Measurements from ENCODE around the gene TMEM203.

Gene TMEM203

GRCh38 chr9:137201205-137201868 is 4.1 kb downstream of the TMEM203 start:
- peak overlapping the region; percentile 62 for H3K4me3 ChIP-seq (replicated peaks; ENCODE audit: insufficient read depth, low read length)
- H3K27ac ChIP-seq (replicated peaks) = peak overlapping the region; percentile 74
- peak in 1 of 2 experiments; percentile 22 for DNase-seq (ENCODE audit: low read depth in 1 of 2, low spot score in 1 of 2)
- no peak for TF ChIP-seq CTCF (IDR thresholded peaks at IDR 0.05; ENCODE audit: insufficient read depth, low read length)
- TF ChIP-seq GABPA (IDR thresholded peaks at IDR 0.05; ENCODE audit: low read depth) = no peak
- no peak for TF ChIP-seq SPI1 (IDR thresholded peaks at IDR 0.05; ENCODE audit: borderline replicate concordance, low read depth)
- no peak for TF ChIP-seq POLR2AphosphoS5 (IDR thresholded peaks at IDR 0.05; ENCODE audit: low read depth)
- TF ChIP-seq REST (IDR thresholded peaks at IDR 0.05; ENCODE audit: insufficient replicate concordance, low read depth) = no peak
- H3K27me3 ChIP-seq (ENCODE audit: insufficient read depth, poor library complexity, severe bottlenecking) = no peaks in the 10 kb centered on the region

- peak within 1 kb of the TSS; percentile 74 for H3K27ac ChIP-seq (replicated peaks)
- H3K27me3 ChIP-seq (ENCODE audit: insufficient read depth, poor library complexity, severe bottlenecking) = no peaks in the 10 kb centered on the region
- TF ChIP-seq SPI1 (IDR thresholded peaks at IDR 0.05; ENCODE audit: borderline replicate concordance, low read depth) (peak; percentile 66), POLR2AphosphoS5 (IDR thresholded peaks at IDR 0.05; ENCODE audit: low read depth) (peak; percentile 74), GABPA (IDR thresholded peaks at IDR 0.05; ENCODE audit: low read depth) (no peak; the same call in 1 of the 2 replicates), CTCF (IDR thresholded peaks at IDR 0.05; ENCODE audit: insufficient read depth, low read length) (no peak)
- peak; percentile 100 for DNase-seq (ENCODE audit: low read depth in 1 of 2, low spot score in 1 of 2)
- peak within 1 kb of the TSS; percentile 62 for H3K4me3 ChIP-seq (replicated peaks; ENCODE audit: insufficient read depth, low read length)
Observed at GRCh38 chr9:137200311-137201204, 4.9 kb downstream of the TMEM203 start, which contains the start of gene TPRN. TPRN (minus strand) TSS chr9:137200741; CDS start chr9:137200711, 30 bp downstream.

- no peak for TF ChIP-seq CTCF (IDR thresholded peaks at IDR 0.05; ENCODE audit: insufficient read depth, low read length)
- no peak for TF ChIP-seq GABPA (IDR thresholded peaks at IDR 0.05; ENCODE audit: low read depth)
- no peak for TF ChIP-seq SPI1 (IDR thresholded peaks at IDR 0.05; ENCODE audit: borderline replicate concordance, low read depth)
- TF ChIP-seq POLR2AphosphoS5 (IDR thresholded peaks at IDR 0.05; ENCODE audit: low read depth) = no peak
- no peak for TF ChIP-seq REST (IDR thresholded peaks at IDR 0.05; ENCODE audit: insufficient replicate concordance, low read depth)
- peak overlapping the region; percentile 36 for H3K4me3 ChIP-seq (replicated peaks; ENCODE audit: insufficient read depth, low read length)
- no peak for DNase-seq (ENCODE audit: low read depth in 1 of 2, low spot score in 1 of 2)
- H3K27me3 ChIP-seq (ENCODE audit: insufficient read depth, poor library complexity, severe bottlenecking) = no peaks in the 10 kb centered on the region
- H3K27ac ChIP-seq (replicated peaks) = no peak overlapping the region
Observed at GRCh38 chr9:137199411-137200121, 5.9 kb downstream of the TMEM203 start.

Data from HL-60 (cell line).